Liver (tissue), 3 donors: ENCODE results near the gene VLDLR.
"Not testable (repeated sequence)": the region's sequence is repeated elsewhere in the genome, so short reads cannot be mapped to it uniquely, and the experiment has no call there.

ENCODE experiments used
- ATF3 ChIP-seq: IDR thresholded peaks from 2 replicates; pipeline ENCODE4 v1.6.1; 2016; ENCODE audit warnings: antibody characterized with exemption
- EGR1 ChIP-seq, 2 donors: IDR thresholded peaks; 2 replicates each; pipeline ENCODE4 v1.6.1; 2016 to 2018; ENCODE audit warnings: antibody characterized with exemption in 2 of 2, low read depth in 2 of 2
- FOXA2 ChIP-seq: IDR thresholded peaks from 2 replicates; pipeline ENCODE4 v1.6.1; 2016; ENCODE audit warnings: antibody characterized with exemption
- JUND ChIP-seq, 2 donors: IDR thresholded peaks; 2 replicates each; pipeline ENCODE4 v1.6.1; 2016; ENCODE audit warnings: antibody characterized with exemption in 2 of 2
- MAX ChIP-seq: IDR thresholded peaks from 2 replicates; pipeline ENCODE4 v1.6.1; 2016; ENCODE audit warnings: antibody characterized with exemption
- RAD21 ChIP-seq, 2 donors: IDR thresholded peaks; 2 replicates each; pipeline ENCODE4 v1.6.1; 2016; ENCODE audit warnings: antibody characterized with exemption in 2 of 2, mild to moderate bottlenecking in 2 of 2
- SP1 ChIP-seq: IDR thresholded peaks from 2 replicates; pipeline ENCODE4 v1.6.1; 2018; ENCODE audit warnings: antibody characterized with exemption, mild to moderate bottlenecking
- TAF1 ChIP-seq: conservative IDR thresholded peaks from 2 replicates; pipeline ENCODE4 v1.6.1; 2016; ENCODE audit warnings: antibody characterized with exemption, mild to moderate bottlenecking
- TF ChIP-seq, protein P1 (sequence below): fragments of 150-350 bp; IDR thresholded peaks from 2 replicates; pipeline ENCODE4 v1.5.1; 2017; ENCODE audit warnings: improper control_type of control experiment, low read depth, low read length; ENCODE audit not compliant: missing input control
- TF ChIP-seq, protein P2 (sequence below): IDR thresholded peaks from 2 replicates; pipeline ENCODE4 v1.6.1; 2016; ENCODE audit warnings: antibody characterized with exemption
- TF ChIP-seq, protein P3 (sequence below): IDR thresholded peaks from 2 replicates; pipeline ENCODE4 v1.6.1; 2016; ENCODE audit warnings: antibody characterized with exemption, mild to moderate bottlenecking
- donor health status: healthy.
- donor health status: healthy.

DNA sequence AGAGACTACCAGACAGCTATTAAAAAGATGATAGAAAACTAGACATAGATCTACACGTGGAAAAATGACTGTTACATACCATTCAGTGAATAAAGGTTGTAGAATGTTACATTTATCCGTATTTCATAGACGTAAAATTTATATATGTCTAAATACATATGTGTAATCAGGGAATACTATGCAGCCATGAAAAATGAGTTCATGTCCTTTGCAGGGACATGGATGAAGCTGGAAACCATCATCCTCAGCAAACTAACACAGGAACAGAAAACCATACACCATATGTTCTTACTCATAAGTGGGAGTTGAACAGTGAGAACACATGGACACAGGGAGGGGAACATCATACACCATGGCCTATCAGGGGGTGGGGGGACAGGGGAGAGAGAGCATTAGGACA, 85.7 kb downstream of the VLDLR start:
- TF ChIP-seq, protein P1, sequence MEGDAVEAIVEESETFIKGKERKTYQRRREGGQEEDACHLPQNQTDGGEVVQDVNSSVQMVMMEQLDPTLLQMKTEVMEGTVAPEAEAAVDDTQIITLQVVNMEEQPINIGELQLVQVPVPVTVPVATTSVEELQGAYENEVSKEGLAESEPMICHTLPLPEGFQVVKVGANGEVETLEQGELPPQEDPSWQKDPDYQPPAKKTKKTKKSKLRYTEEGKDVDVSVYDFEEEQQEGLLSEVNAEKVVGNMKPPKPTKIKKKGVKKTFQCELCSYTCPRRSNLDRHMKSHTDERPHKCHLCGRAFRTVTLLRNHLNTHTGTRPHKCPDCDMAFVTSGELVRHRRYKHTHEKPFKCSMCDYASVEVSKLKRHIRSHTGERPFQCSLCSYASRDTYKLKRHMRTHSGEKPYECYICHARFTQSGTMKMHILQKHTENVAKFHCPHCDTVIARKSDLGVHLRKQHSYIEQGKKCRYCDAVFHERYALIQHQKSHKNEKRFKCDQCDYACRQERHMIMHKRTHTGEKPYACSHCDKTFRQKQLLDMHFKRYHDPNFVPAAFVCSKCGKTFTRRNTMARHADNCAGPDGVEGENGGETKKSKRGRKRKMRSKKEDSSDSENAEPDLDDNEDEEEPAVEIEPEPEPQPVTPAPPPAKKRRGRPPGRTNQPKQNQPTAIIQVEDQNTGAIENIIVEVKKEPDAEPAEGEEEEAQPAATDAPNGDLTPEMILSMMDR = not testable (repeated sequence)
- not testable (repeated sequence) for TF ChIP-seq RAD21 (IDR thresholded peaks at IDR 0.05); TAF1; ATF3; SP1; JUND (IDR thresholded peaks at IDR 0.05); MAX; EGR1 (IDR thresholded peaks at IDR 0.05; ENCODE audit: low read depth in 2 of 2); FOXA2
- TF ChIP-seq, protein P2, sequence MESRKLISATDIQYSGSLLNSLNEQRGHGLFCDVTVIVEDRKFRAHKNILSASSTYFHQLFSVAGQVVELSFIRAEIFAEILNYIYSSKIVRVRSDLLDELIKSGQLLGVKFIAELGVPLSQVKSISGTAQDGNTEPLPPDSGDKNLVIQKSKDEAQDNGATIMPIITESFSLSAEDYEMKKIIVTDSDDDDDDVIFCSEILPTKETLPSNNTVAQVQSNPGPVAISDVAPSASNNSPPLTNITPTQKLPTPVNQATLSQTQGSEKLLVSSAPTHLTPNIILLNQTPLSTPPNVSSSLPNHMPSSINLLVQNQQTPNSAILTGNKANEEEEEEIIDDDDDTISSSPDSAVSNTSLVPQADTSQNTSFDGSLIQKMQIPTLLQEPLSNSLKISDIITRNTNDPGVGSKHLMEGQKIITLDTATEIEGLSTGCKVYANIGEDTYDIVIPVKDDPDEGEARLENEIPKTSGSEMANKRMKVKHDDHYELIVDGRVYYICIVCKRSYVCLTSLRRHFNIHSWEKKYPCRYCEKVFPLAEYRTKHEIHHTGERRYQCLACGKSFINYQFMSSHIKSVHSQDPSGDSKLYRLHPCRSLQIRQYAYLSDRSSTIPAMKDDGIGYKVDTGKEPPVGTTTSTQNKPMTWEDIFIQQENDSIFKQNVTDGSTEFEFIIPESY = not testable (repeated sequence)
- TF ChIP-seq, protein P3, sequence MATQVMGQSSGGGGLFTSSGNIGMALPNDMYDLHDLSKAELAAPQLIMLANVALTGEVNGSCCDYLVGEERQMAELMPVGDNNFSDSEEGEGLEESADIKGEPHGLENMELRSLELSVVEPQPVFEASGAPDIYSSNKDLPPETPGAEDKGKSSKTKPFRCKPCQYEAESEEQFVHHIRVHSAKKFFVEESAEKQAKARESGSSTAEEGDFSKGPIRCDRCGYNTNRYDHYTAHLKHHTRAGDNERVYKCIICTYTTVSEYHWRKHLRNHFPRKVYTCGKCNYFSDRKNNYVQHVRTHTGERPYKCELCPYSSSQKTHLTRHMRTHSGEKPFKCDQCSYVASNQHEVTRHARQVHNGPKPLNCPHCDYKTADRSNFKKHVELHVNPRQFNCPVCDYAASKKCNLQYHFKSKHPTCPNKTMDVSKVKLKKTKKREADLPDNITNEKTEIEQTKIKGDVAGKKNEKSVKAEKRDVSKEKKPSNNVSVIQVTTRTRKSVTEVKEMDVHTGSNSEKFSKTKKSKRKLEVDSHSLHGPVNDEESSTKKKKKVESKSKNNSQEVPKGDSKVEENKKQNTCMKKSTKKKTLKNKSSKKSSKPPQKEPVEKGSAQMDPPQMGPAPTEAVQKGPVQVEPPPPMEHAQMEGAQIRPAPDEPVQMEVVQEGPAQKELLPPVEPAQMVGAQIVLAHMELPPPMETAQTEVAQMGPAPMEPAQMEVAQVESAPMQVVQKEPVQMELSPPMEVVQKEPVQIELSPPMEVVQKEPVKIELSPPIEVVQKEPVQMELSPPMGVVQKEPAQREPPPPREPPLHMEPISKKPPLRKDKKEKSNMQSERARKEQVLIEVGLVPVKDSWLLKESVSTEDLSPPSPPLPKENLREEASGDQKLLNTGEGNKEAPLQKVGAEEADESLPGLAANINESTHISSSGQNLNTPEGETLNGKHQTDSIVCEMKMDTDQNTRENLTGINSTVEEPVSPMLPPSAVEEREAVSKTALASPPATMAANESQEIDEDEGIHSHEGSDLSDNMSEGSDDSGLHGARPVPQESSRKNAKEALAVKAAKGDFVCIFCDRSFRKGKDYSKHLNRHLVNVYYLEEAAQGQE = not testable (repeated sequence)
